ENCODE results near the gene PTPRK. TPM values are rescaled to one million over a fixed set of nuclear protein-coding genes. Genes with fewer than 3 reads are reported as not detected.

Gene PTPRK
- total and polyA plus RNA-seq, 2 of the 13 experiments (the other 11 are each of a cell fraction or from before 2014, with no cell fraction given): 43.6 to 98.3 TPM

DNA sequence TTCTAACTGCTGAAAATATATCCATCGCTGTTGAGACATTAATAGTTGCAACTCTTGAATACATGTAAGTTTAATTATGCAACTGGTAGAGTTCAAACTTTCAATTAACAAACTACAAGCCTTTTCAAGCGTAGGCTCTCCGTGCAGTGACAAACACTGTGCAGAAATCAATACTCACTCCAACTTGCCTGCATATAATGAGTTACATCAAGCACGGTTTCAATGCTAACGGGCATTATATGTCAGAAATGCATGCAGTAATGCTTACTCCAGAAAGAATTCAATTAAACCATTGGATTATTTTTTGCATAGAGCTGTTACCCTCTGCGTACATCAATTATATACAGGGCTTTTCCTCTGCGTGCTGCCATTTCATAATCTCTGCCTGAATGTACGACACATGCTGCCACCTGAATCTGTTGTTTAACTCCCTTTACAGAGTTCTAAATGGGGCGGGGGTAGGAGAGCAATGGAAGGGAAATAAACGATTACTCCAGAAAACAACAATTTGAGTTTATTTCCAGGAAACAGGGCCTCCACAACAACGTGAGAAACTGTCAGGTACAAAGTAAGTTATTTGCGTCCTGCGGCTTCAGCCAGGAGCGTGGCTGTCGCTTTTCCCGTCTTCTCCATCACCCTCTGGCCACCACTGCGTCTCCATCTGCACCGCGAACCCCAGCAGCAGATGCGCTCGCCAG lies 1.8 kb downstream of the PTPRK start (continued):
- TF ChIP-seq, protein P1, sequence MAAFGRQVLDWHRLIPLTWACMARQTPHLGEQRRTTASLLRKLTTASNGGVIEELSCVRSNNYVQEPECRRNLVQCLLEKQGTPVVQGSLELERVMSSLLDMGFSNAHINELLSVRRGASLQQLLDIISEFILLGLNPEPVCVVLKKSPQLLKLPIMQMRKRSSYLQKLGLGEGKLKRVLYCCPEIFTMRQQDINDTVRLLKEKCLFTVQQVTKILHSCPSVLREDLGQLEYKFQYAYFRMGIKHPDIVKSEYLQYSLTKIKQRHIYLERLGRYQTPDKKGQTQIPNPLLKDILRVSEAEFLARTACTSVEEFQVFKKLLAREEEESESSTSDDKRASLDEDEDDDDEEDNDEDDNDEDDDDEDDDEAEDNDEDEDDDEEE (CRISPR knock-in tag; IDR thresholded peaks at IDR 0.05): peak; percentile 70; the same call in 1 of the 2 replicates

DNA sequence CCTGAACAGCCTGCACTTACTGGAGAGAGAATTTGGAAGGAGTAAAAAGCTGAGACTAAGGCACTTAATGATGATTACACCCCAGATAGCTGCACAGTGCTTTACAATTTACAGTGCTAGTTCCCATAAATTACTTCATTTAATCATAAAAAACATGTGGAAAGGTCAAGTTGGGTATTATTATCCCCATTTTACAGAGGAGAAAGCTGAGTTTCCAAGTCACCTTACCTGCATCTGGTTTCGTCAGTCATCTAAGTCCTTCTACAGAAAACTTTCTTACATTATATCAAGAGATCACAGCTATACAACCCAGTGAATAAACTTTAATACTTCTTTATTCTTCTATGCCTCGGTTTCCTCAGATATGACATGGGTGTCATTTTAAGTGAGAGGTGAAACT lies 3.3 kb downstream of the PTPRK start:
- Histone ChIP-seq H3K4me3 (replicated peaks in 1 of 3; ENCODE audit: insufficient read depth in 1 of 3, low read depth in 2 of 3, low read length in 3 of 3) (peak overlapping the region; percentile 74 to 98 (median 97); a peak in 5 of 6 replicates), H3K36me3 (replicated peaks in 1 of 2; ENCODE audit: control insufficient read depth in 1 of 2, insufficient read depth in 2 of 2, low read length in 2 of 2) (no peaks in the 10 kb centered on the region; a peak in 2 of 5 replicates), H3K4me1 (ENCODE audit: insufficient read depth, low read length) (peaks cover 69% of the 10 kb centered on the region), H2AFZ (ENCODE audit: low read length) (no peak overlapping the region), H4K20me1 (ENCODE audit: insufficient read depth, low read length) (peaks cover 17% of the 10 kb centered on the region), H3K79me2 (ENCODE audit: insufficient read depth, low read length) (peaks cover 82% of the 10 kb centered on the region), H3K4me2 (ENCODE audit: low read depth, low read length) (peak overlapping the region; percentile 88), H3K9ac (ENCODE audit: insufficient read depth, low read depth, low read length) (peak overlapping the region; percentile 95), H3K27me3 (ENCODE audit: control insufficient read depth in 1 of 2, insufficient read depth in 2 of 2, low read length in 2 of 2) (no peaks in the 10 kb centered on the region; a peak in 1 of 5 replicates), H3K9me3 (ENCODE audit: low read length) (no peaks in the 10 kb centered on the region), H3K27ac (ENCODE audit: extremely low read length, insufficient read depth, low read length) (peak overlapping the region; percentile 93)
- ChIA-PET CTCF (ENCODE audit: low intra/inter-chr PET ratio, low total read pairs) (interaction anchor here (1.1 kb wide), 1 partner anchor 35 kb away, joined by 3 read pairs; no protein-coding TSS in a partner anchor), POLR2A (interaction anchor here (1.1 to 6.1 kb wide), 3 partner anchors 10 to 30 kb away, joined by 5 to 134 read pairs (median 10); no protein-coding TSS in a partner anchor)
- 74% methylated on average over 2 of the region's 2 CpGs for WGBS (ENCODE audit: low lambda C conversion rate)
- in situ Hi-C loops (cut with HindIII; ENCODE audit: extremely low pct_ligation_motif_present, low pct_unique_long_range_greater_than_20kb): no loop called here
- FAIRE-seq (no peak), DNase-seq (ENCODE audit: low spot score) (no peak), ATAC-seq (no peak)
- BruUV-seq (replicated peaks): no TSS peak
- intact Hi-C loops (cut with micrococcal nuclease; ENCODE audit: unreplicated experiment): loop anchor here (2.0 to 10.0 kb wide), 3 partner anchors 94 to 512 kb away; no protein-coding TSS in a partner anchor
- no peak for TF ChIP-seq MYC (CRISPR knock-in tag; IDR thresholded peaks at IDR 0.05; ENCODE audit: borderline replicate concordance)
- no peak for TF ChIP-seq KMT2B (CRISPR knock-in tag; IDR thresholded peaks at IDR 0.05)
- no peak for TF ChIP-seq ZNF550 (CRISPR knock-in tag; IDR thresholded peaks at IDR 0.05; ENCODE audit: borderline replicate concordance)
- TF ChIP-seq SP140L (CRISPR knock-in tag; IDR thresholded peaks at IDR 0.05; ENCODE audit: borderline replicate concordance): no peak
- no peak for TF ChIP-seq EEA1 (CRISPR knock-in tag; IDR thresholded peaks at IDR 0.05; ENCODE audit: borderline replicate concordance)
- peak; percentile 73 for TF ChIP-seq KDM1A (CRISPR knock-in tag; IDR thresholded peaks at IDR 0.05)
- TF ChIP-seq SP2 (CRISPR knock-in tag; IDR thresholded peaks at IDR 0.05): no peak
- TF ChIP-seq, protein P2, sequence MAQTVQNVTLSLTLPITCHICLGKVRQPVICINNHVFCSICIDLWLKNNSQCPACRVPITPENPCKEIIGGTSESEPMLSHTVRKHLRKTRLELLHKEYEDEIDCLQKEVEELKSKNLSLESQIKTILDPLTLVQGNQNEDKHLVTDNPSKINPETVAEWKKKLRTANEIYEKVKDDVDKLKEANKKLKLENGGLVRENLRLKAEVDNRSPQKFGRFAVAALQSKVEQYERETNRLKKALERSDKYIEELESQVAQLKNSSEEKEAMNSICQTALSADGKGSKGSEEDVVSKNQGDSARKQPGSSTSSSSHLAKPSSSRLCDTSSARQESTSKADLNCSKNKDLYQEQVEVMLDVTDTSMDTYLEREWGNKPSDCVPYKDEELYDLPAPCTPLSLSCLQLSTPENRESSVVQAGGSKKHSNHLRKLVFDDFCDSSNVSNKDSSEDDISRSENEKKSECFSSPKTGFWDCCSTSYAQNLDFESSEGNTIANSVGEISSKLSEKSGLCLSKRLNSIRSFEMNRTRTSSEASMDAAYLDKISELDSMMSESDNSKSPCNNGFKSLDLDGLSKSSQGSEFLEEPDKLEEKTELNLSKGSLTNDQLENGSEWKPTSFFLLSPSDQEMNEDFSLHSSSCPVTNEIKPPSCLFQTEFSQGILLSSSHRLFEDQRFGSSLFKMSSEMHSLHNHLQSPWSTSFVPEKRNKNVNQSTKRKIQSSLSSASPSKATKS (CRISPR knock-in tag; IDR thresholded peaks at IDR 0.05): 0 out of 2 replicates have a peak, but pooled peaks have one; percentile 39
- TF ChIP-seq, protein P3, sequence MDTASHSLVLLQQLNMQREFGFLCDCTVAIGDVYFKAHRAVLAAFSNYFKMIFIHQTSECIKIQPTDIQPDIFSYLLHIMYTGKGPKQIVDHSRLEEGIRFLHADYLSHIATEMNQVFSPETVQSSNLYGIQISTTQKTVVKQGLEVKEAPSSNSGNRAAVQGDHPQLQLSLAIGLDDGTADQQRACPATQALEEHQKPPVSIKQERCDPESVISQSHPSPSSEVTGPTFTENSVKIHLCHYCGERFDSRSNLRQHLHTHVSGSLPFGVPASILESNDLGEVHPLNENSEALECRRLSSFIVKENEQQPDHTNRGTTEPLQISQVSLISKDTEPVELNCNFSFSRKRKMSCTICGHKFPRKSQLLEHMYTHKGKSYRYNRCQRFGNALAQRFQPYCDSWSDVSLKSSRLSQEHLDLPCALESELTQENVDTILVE (CRISPR knock-in tag; IDR thresholded peaks at IDR 0.05): 0 out of 2 replicates have a peak, but pooled peaks have one; percentile 6
- TF ChIP-seq ZBTB20 (CRISPR knock-in tag; IDR thresholded peaks at IDR 0.05; ENCODE audit: borderline replicate concordance, low read depth): no peak
- TF ChIP-seq RBFOX2 (IDR thresholded peaks at IDR 0.05; ENCODE audit: low read depth, low read length): 0 out of 2 replicates have a peak, but pooled peaks have one; percentile 23
- no peak for TF ChIP-seq ZNF547 (CRISPR knock-in tag; IDR thresholded peaks at IDR 0.05)
- TF ChIP-seq ZNF761 (CRISPR knock-in tag; conservative IDR thresholded peaks at IDR 0.05): no peak
- TF ChIP-seq, protein P4, sequence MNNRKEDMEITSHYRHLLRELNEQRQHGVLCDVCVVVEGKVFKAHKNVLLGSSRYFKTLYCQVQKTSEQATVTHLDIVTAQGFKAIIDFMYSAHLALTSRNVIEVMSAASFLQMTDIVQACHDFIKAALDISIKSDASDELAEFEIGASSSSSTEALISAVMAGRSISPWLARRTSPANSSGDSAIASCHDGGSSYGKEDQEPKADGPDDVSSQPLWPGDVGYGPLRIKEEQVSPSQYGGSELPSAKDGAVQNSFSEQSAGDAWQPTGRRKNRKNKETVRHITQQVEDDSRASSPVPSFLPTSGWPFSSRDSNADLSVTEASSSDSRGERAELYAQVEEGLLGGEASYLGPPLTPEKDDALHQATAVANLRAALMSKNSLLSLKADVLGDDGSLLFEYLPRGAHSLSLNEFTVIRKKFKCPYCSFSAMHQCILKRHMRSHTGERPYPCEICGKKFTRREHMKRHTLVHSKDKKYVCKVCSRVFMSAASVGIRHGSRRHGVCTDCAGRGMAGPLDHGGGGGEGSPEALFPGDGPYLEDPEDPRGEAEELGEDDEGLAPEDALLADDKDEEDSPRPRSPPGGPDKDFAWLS (CRISPR knock-in tag; IDR thresholded peaks at IDR 0.05; ENCODE audit: borderline replicate concordance): no peak
- no peak for TF ChIP-seq ZNF101 (CRISPR knock-in tag; IDR thresholded peaks at IDR 0.05; ENCODE audit: borderline replicate concordance, low read depth)

All from HepG2 (cell line).